Kidney (tissue), 14 donors: ENCODE measurements around the gene ATL1. TPM values are rescaled to one million over a fixed set of nuclear protein-coding genes. Genes with fewer than 3 reads are reported as not detected.

ENCODE experiments used
- DNase-seq, 5 donors: peaks; one replicate each; pipeline ENCODE4 v3.0.0-alpha.2; 2013 to 2020
- FAIRE-seq: peaks from 2 replicates; lab custom pipeline; 2012; peaks lifted over from hg19 to GRCh38; lab: Jason Lieb, UNC
- H3K27ac ChIP-seq, 2 donors: one replicate each; pipeline ENCODE4 v1.7.0; 2013; ENCODE audit warnings: low read depth in 2 of 2, low read length in 2 of 2, inconsistent platforms in 1 of 2
- H3K27me3 ChIP-seq: one replicate; pipeline ENCODE4 v1.7.1; 2013; ENCODE audit warnings: low read length, inconsistent platforms; ENCODE audit not compliant: control insufficient read depth, insufficient read depth
- H3K36me3 ChIP-seq, 3 donors: one replicate each; pipeline versions ENCODE4 v1.7.0 to v1.7.1; 2013; ENCODE audit warnings: low read length in 3 of 3, control low read depth in 1 of 3, inconsistent platforms in 1 of 3; ENCODE audit not compliant: insufficient read depth in 3 of 3, control insufficient read depth in 2 of 3
- H3K4me1 ChIP-seq, 3 donors: one replicate each; pipeline versions ENCODE4 v1.7.0 to v1.7.1; 2013; ENCODE audit warnings: low read length in 3 of 3, inconsistent platforms in 1 of 3, low read depth in 1 of 3; ENCODE audit not compliant: control insufficient read depth in 2 of 3, insufficient read depth in 2 of 3
- H3K4me3 ChIP-seq, 3 donors: one replicate each; pipeline versions ENCODE4 v1.7.0 to v1.8.1; 2013; ENCODE audit warnings: low read length in 3 of 3, control low read depth in 1 of 3, inconsistent platforms in 1 of 3
- H3K9ac ChIP-seq, 3 donors: one replicate each; pipeline versions ENCODE4 v1.7.0 to v1.7.1; 2013; ENCODE audit warnings: low read length in 3 of 3, control low read depth in 1 of 3, inconsistent platforms in 1 of 3
- H3K9me3 ChIP-seq, 3 donors: one replicate each; pipeline versions ENCODE4 v1.7.0 to v1.7.1; 2013; ENCODE audit warnings: low read length in 3 of 3, control low read depth in 1 of 3, inconsistent platforms in 1 of 3; ENCODE audit not compliant: control insufficient read depth in 2 of 3, insufficient read depth in 1 of 3
- intact Hi-C: fragments of 100-400 bp; cut with DNase I; formaldehyde crosslinking; loops from one replicate; pipeline ENCODE4 v1.11.1; 2022
- polyA plus RNA-seq: library from polyadenylated mRNA; stranded (reverse); fragments of 350-450 nt; fragmentation: Illumina TruSeq; extraction: RNeasy Lipid Tissue Mini Kit (QIAGEN cat#74804); gene quantifications from one replicate; pipeline ENCODE4 v1.2.3, GENCODE V29; 2014; ENCODE audit warnings: low read depth, low replicate concordance; ENCODE audit not compliant: insufficient read depth
- total RNA-seq: library from RNA; stranded (reverse); fragmentation: NEBNext Ultra II Directional; extraction: Animal tissue kit (Norgen Biotek cat#: 25700); gene quantifications from one replicate; pipeline ENCODE4 v1.2.1, GENCODE V29; 2021
- TF ChIP-seq, protein P1 (sequence below): IDR thresholded peaks from 3 replicates; pipeline ENCODE4 v1.5.1; 2012; ENCODE audit warnings: mild to moderate bottlenecking, moderate library complexity, borderline replicate concordance; ENCODE audit not compliant: insufficient read depth; ENCODE audit errors: extremely low read depth
- donor health status: control.
- donor health status: control.
- donor health status: control.
- donor health status: control.
- donor health status: control.
- donor health status: DM: yes; HTN: yes; CAD: no.
- donor health status: Normal renal cell carcinoma (clear cell type).

Gene ATL1
- total and polyA plus RNA-seq, 2 donors from 2014 or later, result 4.0 to 5.9 TPM

DNA sequence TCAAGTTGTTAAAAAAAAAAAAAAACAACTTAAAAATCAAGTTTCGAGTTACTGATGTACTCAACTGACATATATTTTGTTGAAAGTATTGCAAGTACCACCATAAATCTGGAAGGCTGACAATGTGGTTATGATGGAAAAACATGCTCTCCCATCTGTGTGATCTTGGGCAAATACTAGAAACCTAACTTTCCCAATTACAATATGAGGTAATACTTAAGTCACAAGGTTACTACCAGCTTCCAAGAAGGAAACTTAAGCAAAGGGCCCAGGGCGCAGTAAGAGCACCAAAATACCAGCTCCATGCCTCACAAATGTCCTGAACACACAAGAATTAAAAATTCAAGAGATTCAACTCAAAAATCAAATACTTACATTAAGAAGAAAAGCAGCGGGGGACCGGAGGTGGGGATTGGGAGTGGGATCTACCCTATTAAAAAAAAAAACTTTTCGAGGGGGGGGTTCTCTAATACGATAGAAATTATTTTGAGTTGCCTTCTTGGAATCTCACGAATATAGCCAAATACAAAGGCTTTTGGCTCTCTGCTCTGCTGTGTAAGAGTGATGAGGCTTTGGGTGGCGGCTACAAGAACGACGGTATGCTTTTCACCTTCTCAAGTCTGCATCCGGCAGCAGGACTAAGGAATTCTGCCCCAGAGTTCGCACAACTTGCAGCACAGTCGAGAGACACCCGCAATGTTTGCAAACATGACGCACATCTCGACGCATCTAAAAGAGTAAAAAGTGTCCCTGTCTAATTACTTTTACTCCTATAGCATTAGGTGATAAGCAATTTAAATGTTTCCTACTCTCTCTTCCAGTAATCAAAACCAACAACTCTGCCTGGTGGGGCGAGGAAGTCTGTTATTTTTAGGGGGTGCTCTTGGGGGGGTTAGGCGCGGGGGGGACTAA is 107.1 kb downstream of the ATL1 start:
- H3K4me3 ChIP-seq, result peak overlapping the region; percentile 77 to 95 (median 80)
- TF ChIP-seq, protein P1, sequence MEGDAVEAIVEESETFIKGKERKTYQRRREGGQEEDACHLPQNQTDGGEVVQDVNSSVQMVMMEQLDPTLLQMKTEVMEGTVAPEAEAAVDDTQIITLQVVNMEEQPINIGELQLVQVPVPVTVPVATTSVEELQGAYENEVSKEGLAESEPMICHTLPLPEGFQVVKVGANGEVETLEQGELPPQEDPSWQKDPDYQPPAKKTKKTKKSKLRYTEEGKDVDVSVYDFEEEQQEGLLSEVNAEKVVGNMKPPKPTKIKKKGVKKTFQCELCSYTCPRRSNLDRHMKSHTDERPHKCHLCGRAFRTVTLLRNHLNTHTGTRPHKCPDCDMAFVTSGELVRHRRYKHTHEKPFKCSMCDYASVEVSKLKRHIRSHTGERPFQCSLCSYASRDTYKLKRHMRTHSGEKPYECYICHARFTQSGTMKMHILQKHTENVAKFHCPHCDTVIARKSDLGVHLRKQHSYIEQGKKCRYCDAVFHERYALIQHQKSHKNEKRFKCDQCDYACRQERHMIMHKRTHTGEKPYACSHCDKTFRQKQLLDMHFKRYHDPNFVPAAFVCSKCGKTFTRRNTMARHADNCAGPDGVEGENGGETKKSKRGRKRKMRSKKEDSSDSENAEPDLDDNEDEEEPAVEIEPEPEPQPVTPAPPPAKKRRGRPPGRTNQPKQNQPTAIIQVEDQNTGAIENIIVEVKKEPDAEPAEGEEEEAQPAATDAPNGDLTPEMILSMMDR, result no peak
- H3K36me3 ChIP-seq, result peaks cover 0 to 2% (median 0%) of the 10 kb centered on the region in 3 donors
- FAIRE-seq (no peak), DNase-seq (peak in 4 of 5 donors; percentile 58 to 86 (median 78))
- H3K9me3 ChIP-seq, result no peaks in the 10 kb centered on the region
- peak overlapping the region; percentile 96 to 97 for H3K27ac ChIP-seq
- H3K4me1 ChIP-seq, result peaks cover 0 to 15% (median 7%) of the 10 kb centered on the region in 3 donors
- H3K27me3 ChIP-seq, result no peaks in the 10 kb centered on the region
- intact Hi-C loops, result no loop called here
- H3K9ac ChIP-seq, result peak overlapping the region; percentile 84 to 97 (median 84)

DNA sequence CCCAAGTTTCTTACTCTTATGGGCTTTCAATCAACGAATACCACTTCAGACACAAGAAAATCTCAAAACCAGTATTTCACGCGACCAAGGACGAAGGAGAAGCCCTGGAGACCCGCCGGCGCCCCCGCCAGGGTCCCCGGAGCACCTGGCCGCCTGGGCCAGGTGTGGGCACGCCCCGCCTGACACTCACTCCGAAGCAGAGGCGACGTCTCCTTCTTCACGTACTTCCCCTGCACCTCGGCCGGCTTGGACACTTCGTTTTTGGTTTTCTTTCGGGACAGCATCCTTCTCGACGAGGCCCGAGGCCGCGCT is 107.7 kb downstream of the ATL1 start:
- Histone ChIP-seq H3K4me3 (peak overlapping the region; percentile 77 to 95 (median 80)), H3K27ac (peak overlapping the region; percentile 96 to 97), H3K4me1 (peaks cover 0 to 15% (median 7%) of the 10 kb centered on the region in 3 donors), H3K27me3 (no peaks in the 10 kb centered on the region), H3K36me3 (peaks cover 0 to 2% (median 0%) of the 10 kb centered on the region in 3 donors), H3K9ac (peak overlapping the region; percentile 84 to 97 (median 84)), H3K9me3 (no peaks in the 10 kb centered on the region)
- DNase-seq (peak in 4 of 5 donors; percentile 68 to 79 (median 74)), FAIRE-seq (no peak)
- intact Hi-C loops, result no loop called here
- TF ChIP-seq, protein P1, result no peak

DNA sequence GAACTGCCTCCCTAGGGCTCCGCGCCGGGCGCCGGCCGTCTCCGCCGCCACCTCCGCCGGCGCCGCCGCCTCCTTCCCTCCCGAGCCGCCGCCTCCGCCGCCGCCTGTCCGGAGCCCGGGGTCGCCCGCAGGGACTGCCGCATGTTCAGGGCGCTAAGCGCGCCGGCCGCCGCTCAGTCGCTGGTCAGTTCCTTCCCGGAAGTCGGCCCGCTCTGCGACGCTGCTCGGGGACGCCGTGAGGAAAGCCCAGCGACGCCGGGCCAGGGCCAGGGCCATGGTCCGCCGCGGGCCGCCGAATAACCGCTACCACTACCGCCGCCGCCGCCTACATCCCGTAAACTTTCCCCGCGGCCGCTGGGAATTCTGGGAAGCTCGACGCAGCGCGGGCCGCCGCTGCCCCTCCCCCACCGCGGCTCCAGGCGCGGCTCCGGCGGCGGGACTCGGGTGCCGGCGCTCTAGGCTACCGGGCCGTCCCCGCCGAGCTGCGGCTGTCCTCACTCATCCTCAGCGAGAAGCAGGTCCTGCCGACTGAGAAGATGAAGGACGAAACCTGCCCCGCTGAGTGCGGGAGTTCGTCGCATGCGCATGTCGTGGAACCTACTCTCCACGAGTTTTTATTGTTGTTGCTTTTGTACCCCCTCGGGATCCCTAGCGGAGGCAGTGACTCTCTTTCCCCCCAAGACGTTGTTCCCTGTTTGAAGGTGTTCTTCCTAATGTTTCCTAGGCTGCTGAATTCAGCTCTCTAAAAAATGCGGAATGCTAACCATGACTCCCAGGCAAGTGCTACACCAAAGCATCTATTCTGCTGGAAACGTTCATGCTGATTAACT is 108.3 kb downstream of the ATL1 start, which contains the start of gene SAV1:
Gene SAV1 (minus strand): TSS at position 311 of the 830 bp plus-strand sequence. CDS start 339 bp downstream, outside the sequence.
- intact Hi-C loops, result no loop called here
- peak within 1 kb of the TSS; percentile 80 to 96 (median 93) for H3K4me3 ChIP-seq
- H3K36me3 ChIP-seq, result peaks cover 0 to 2% (median 0%) of the 10 kb centered on the region in 3 donors
- H3K27ac ChIP-seq, result peak within 1 kb of the TSS; percentile 96 to 97
- H3K4me1 ChIP-seq, result peaks cover 0 to 15% (median 7%) of the 10 kb centered on the region in 3 donors
- peak within 1 kb of the TSS; percentile 87 to 97 (median 95) for H3K9ac ChIP-seq
- no peak for FAIRE-seq
- no peaks in the 10 kb centered on the region for H3K9me3 ChIP-seq
- TF ChIP-seq, protein P1, result no peak
- DNase-seq, result peak; percentile 86 to 94 (median 91)
- no peaks in the 10 kb centered on the region for H3K27me3 ChIP-seq
